Neural cell (in vitro differentiated cells): ENCODE results near the gene IRF1. TPM values are rescaled to one million over a fixed set of nuclear protein-coding genes. Genes with fewer than 3 reads are reported as not detected.

Experiments used
- H2AFZ ChIP-seq: fragments of 200-600, 300-800 bp; sonication (generic), shearing (Covaris generic); 2 replicates; pipeline ENCODE4 v1.6.0; 2014; ENCODE audit warnings: low read depth, mild to moderate bottlenecking, antibody characterized with exemption, low read length, moderate library complexity
- H3F3A ChIP-seq: fragments of 200-600 bp; shearing (Covaris generic); 2 replicates; pipeline ENCODE4 v1.6.1; 2016; ENCODE audit warnings: mild to moderate bottlenecking, moderate library complexity, mixed read lengths, antibody characterized with exemption, low read length; ENCODE audit not compliant: insufficient read depth, poor library complexity, severe bottlenecking
- H3K27ac ChIP-seq: fragments of 200-600, 300-800 bp; sonication (generic), shearing (Covaris generic); 2 replicates; pipeline ENCODE4 v1.5.1; 2014; ENCODE audit warnings: mild to moderate bottlenecking, low read length, moderate library complexity
- H3K27me3 ChIP-seq: fragments of 300-800, 200-600 bp; sonication (generic), shearing (Covaris generic); 2 replicates; pipeline ENCODE4 v1.6.0; 2014; ENCODE audit warnings: mild to moderate bottlenecking, low read depth, low read length, moderate library complexity; ENCODE audit not compliant: insufficient read depth
- H3K36me3 ChIP-seq: fragments of 300-800, 200-600 bp; sonication (generic), shearing (Covaris generic); 2 replicates; pipeline ENCODE4 v1.5.1; 2014; ENCODE audit warnings: mild to moderate bottlenecking, antibody characterized with exemption, low read length, moderate library complexity; ENCODE audit not compliant: insufficient read depth
- H3K4me2 ChIP-seq: fragments of 300-800, 200-600 bp; sonication (generic), shearing (Covaris generic); 2 replicates; pipeline ENCODE4 v1.6.0; 2014; ENCODE audit warnings: mild to moderate bottlenecking, low read length
- H3K4me3 ChIP-seq: fragments of 300-800, 200-600 bp; sonication (generic), shearing (Covaris generic); 2 replicates; pipeline ENCODE4 v1.5.1; 2014; ENCODE audit warnings: mild to moderate bottlenecking, low read length, moderate library complexity
- H3K79me2 ChIP-seq: fragments of 200-600 bp; shearing (Covaris generic); replicated peaks from 2 replicates; pipeline ENCODE4 v1.6.0; 2014; ENCODE audit warnings: mild to moderate bottlenecking, low read length, moderate library complexity; ENCODE audit not compliant: insufficient read depth
- H3K9ac ChIP-seq: fragments of 300-800, 200-600 bp; sonication (generic), shearing (Covaris generic); 2 replicates; pipeline ENCODE4 v1.6.1; 2016; ENCODE audit warnings: mild to moderate bottlenecking, low read length, mixed read lengths
- H3K9me2 ChIP-seq: fragments of 200-600 bp; shearing (Covaris generic); 2 replicates; pipeline ENCODE4 v1.6.1; 2016; ENCODE audit warnings: mild to moderate bottlenecking, low read length, mixed read lengths; ENCODE audit not compliant: insufficient read depth
- H3K9me3 ChIP-seq: fragments of 200-600, 300-800 bp; sonication (generic), shearing (Covaris generic); 2 replicates; pipeline ENCODE4 v1.6.1; 2016; ENCODE audit warnings: mild to moderate bottlenecking, mixed run types, low read length, moderate library complexity, mixed read lengths
- H4K20me1 ChIP-seq: fragments of 200-600 bp; shearing (Covaris generic); 2 replicates; pipeline ENCODE4 v1.6.1; 2016; ENCODE audit warnings: mild to moderate bottlenecking, mixed run types; ENCODE audit not compliant: insufficient read depth
- CTCF ChIP-seq: fragments of 450-650 bp; IDR thresholded peaks from 2 replicates; pipeline ENCODE4 v1.5.1; 2014; ENCODE audit warnings: antibody characterized with exemption, mild to moderate bottlenecking, moderate library complexity; ENCODE audit not compliant: poor library complexity, severe bottlenecking
- EP300 ChIP-seq: fragments of 450-650 bp; conservative IDR thresholded peaks from 2 replicates; pipeline ENCODE4 v1.6.1; 2014; ENCODE audit warnings: antibody characterized with exemption, mild to moderate bottlenecking, moderate library complexity; ENCODE audit not compliant: poor library complexity, severe bottlenecking
- EZH2 ChIP-seq: fragments of 200-600, 300-800 bp; shearing (Covaris generic), sonication (generic); IDR thresholded peaks from 2 replicates; pipeline ENCODE4 v1.6.1; 2014; ENCODE audit warnings: antibody characterized with exemption, low read length, borderline replicate concordance, mild to moderate bottlenecking; ENCODE audit not compliant: insufficient read depth, poor library complexity, severe bottlenecking
- MXI1 ChIP-seq: fragments of 450-650 bp; conservative IDR thresholded peaks from 2 replicates; pipeline ENCODE4 v1.6.1; 2014; ENCODE audit warnings: antibody characterized with exemption, mild to moderate bottlenecking; ENCODE audit not compliant: poor library complexity, severe bottlenecking
- POLR2AphosphoS5 ChIP-seq: IDR thresholded peaks from 2 replicates; pipeline ENCODE4 v1.6.1; 2012
- RAD21 ChIP-seq: fragments of 450-650 bp; conservative IDR thresholded peaks from 2 replicates; pipeline ENCODE4 v1.6.1; 2014; ENCODE audit warnings: antibody characterized with exemption, mild to moderate bottlenecking, moderate library complexity
- SMC3 ChIP-seq: fragments of 450-650 bp; conservative IDR thresholded peaks from 2 replicates; pipeline ENCODE4 v1.6.1; 2014; ENCODE audit warnings: antibody characterized with exemption, mild to moderate bottlenecking, moderate library complexity; ENCODE audit not compliant: poor library complexity
- TAF1 ChIP-seq: IDR thresholded peaks from 2 replicates; pipeline ENCODE4 v1.6.1; 2012; ENCODE audit warnings: low read depth
- polyA plus RNA-seq: library from polyadenylated mRNA; depleted of rRNA; stranded (reverse); fragments of >200 nt; gene quantifications from 2 replicates; pipeline ENCODE4 v1.2.3, GENCODE V29; 2014
- TF ChIP-seq, protein P1 (sequence below): IDR thresholded peaks from 2 replicates; pipeline ENCODE4 v1.6.1; 2012; ENCODE audit warnings: borderline replicate concordance

The IRF1 gene
- polyA plus RNA-seq, 1 donor from 2014 or later, result 0.67 TPM

DNA sequence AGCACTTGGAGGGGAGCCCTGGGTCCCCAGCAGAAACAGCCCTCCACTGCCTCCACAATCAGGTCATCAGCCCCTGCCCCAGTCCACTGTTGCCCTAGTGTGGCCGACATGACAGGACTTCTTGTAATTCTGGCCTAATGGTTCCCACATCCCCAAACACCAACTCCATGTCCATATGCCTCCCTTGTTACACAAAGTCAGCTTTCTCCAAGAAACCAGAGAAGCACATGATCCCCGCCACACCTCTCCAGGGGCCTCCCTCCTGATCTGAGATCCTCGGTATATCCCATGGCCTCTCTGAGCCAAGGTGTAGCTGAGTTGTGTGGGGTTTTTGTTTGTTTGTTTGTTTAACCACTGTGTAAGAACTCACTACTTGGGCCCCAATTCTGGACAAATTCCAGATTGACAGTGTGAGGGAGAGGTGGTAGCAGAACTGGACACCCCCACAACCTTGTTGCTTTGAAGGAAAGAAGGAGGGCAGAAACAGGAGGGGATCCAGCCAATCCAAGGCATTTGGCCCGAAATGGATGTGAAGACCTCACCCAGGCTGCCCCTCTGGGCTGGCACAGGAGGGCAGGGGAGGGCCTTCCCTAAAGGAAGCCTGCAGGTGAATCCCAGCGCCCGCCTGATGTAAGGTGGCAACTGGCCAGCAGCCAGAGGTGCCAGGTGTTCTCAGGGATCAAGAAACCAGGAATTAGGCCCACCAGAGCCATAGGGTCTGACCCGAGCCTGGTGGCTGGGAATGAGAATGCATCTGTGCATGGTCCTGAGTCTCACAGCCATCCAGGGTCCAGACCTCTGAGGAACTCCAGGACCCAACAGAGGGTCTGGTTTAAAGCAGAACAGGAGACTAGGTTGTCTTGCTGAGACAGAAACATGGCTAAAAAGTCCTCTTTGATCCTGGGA is 13.4 kb downstream of the IRF1 start:
- no peaks in the 10 kb centered on the region for H3K36me3 ChIP-seq
- TF ChIP-seq POLR2AphosphoS5 (no peak), MXI1 (no peak), EP300 (no peak), TAF1 (no peak), EZH2 (no peak), CTCF (no peak), RAD21 (no peak), SMC3 (no peak)
- TF ChIP-seq, protein P1, sequence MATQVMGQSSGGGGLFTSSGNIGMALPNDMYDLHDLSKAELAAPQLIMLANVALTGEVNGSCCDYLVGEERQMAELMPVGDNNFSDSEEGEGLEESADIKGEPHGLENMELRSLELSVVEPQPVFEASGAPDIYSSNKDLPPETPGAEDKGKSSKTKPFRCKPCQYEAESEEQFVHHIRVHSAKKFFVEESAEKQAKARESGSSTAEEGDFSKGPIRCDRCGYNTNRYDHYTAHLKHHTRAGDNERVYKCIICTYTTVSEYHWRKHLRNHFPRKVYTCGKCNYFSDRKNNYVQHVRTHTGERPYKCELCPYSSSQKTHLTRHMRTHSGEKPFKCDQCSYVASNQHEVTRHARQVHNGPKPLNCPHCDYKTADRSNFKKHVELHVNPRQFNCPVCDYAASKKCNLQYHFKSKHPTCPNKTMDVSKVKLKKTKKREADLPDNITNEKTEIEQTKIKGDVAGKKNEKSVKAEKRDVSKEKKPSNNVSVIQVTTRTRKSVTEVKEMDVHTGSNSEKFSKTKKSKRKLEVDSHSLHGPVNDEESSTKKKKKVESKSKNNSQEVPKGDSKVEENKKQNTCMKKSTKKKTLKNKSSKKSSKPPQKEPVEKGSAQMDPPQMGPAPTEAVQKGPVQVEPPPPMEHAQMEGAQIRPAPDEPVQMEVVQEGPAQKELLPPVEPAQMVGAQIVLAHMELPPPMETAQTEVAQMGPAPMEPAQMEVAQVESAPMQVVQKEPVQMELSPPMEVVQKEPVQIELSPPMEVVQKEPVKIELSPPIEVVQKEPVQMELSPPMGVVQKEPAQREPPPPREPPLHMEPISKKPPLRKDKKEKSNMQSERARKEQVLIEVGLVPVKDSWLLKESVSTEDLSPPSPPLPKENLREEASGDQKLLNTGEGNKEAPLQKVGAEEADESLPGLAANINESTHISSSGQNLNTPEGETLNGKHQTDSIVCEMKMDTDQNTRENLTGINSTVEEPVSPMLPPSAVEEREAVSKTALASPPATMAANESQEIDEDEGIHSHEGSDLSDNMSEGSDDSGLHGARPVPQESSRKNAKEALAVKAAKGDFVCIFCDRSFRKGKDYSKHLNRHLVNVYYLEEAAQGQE, result no peak
- H3K9me3 ChIP-seq, result no peaks in the 10 kb centered on the region
- no peaks in the 10 kb centered on the region for H3F3A ChIP-seq
- H3K79me2 ChIP-seq, result no peaks in the 10 kb centered on the region
- H3K27ac ChIP-seq, result no peak overlapping the region
- H3K4me3 ChIP-seq, result no peak overlapping the region
- no peaks in the 10 kb centered on the region for H3K27me3 ChIP-seq
- no peaks in the 10 kb centered on the region for H3K9me2 ChIP-seq
- H4K20me1 ChIP-seq, result no peaks in the 10 kb centered on the region
- no peak overlapping the region for H3K4me2 ChIP-seq
- H2AFZ ChIP-seq, result no peak overlapping the region
- H3K9ac ChIP-seq, result no peak overlapping the region

DNA sequence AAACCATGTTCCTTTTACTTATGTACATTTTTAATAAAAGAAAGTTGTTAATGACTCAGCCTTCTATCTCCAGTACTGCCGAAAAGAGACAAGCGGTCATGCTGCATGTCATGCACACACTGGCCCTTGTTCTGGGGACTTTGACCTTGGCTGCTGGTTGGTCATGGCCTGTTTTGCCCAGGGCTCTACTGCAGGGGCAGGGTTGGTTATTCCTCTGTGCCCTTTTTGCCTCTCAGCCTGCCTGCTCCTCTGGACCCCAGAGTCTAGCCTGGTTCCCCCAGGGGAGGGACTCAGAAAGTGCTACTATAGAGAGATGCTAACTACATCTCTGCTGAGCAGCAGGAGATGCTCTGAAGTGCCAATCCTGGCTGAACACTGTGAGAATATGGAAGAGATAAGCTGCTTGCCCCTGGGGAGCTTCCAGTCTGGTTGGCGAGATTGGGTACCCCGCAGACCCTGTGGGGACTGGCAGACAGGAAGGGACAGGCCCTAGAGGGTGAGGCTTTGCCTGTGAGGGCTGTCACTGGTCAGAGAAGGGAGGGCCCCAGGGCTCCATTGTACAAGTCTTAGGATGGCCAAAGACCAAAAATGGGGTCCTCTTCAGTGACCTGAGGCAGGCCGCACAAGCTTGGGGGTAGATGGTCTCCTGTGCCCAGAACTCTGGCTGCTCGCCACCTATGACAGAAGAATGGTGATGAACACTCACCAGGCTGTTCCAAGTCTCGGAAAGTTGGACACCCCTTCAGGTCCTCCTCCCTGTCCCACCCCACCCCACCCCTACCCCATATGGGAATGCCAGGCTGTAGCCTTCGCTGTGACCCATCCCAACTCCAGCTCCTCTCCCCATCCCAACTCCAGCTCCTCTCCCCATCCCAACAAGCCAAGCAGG is 14.3 kb downstream of the IRF1 start:
- Histone ChIP-seq H3K27ac (no peak overlapping the region), H3K4me2 (no peak overlapping the region), H3K9ac (no peak overlapping the region), H4K20me1 (no peaks in the 10 kb centered on the region), H3K36me3 (no peaks in the 10 kb centered on the region), H3K27me3 (no peaks in the 10 kb centered on the region), H3K4me3 (no peak overlapping the region), H2AFZ (no peak overlapping the region), H3F3A (no peaks in the 10 kb centered on the region), H3K9me2 (no peaks in the 10 kb centered on the region), H3K79me2 (no peaks in the 10 kb centered on the region), H3K9me3 (no peaks in the 10 kb centered on the region)
- TF ChIP-seq TAF1 (no peak), POLR2AphosphoS5 (no peak), RAD21 (no peak), EZH2 (no peak), EP300 (no peak), MXI1 (no peak), CTCF (no peak), SMC3 (no peak)
- TF ChIP-seq, protein P1, result no peak
